ENCODE data around the gene PCSK6.

- TF ChIP-seq CTCF (conservative IDR thresholded peaks at IDR 0.05; ENCODE audit: low read depth, low read length), result no peak
- TF ChIP-seq EZH2phosphoT487 (IDR thresholded peaks at IDR 0.05; ENCODE audit: borderline replicate concordance, low read length), result no peak
- no peak for TF ChIP-seq EZH2 (IDR thresholded peaks at IDR 0.05; ENCODE audit: low read length, unreplicated experiment)
These were observed 32.1 kb upstream of the PCSK6 start for GRCh38 chr15:101521591-101521990.

Data from PC-3 (cell line).